Body of pancreas (tissue), 4 donors: Measurements from ENCODE around the gene PVR.

Experiments
- POLR2A ChIP-seq, 3 donors: fragments of 450-650 bp; IDR thresholded peaks; one replicate each; pipeline ENCODE4 v1.6.1; 2016; ENCODE audit warnings: antibody characterized with exemption in 3 of 3, mild to moderate bottlenecking in 2 of 3
- TF ChIP-seq, protein P1 (sequence below), 7 experiments: fragments of 450-650 bp in 4 of 7; fragments of 200-600 bp in 3 of 7; sonication (generic) in 3 of 7; IDR thresholded peaks; one replicate each; pipeline ENCODE4 v1.5.1; 2016 to 2019; ENCODE audit warnings: antibody characterized with exemption in 7 of 7

DNA sequence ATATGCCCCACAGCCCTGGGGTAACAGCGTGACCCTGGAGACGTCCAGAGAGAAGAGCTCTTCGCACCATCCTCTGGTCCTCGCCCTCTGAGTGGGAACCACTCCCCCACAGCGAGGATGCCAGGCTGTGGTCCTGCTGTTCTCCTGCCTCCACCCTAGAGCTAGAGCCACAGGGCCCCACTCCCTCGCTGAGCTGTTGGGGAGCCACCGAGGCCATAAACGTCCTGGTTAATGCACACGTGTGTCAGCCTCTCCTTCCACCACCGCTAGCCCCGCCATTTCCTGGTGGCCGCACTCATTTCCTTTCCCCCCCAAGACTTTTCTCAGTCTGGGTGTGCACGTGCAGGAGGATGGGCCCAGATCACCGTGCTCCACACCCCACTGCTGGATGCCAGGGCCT is 66.8 kb downstream of the PVR start:
- TF ChIP-seq, protein P1, sequence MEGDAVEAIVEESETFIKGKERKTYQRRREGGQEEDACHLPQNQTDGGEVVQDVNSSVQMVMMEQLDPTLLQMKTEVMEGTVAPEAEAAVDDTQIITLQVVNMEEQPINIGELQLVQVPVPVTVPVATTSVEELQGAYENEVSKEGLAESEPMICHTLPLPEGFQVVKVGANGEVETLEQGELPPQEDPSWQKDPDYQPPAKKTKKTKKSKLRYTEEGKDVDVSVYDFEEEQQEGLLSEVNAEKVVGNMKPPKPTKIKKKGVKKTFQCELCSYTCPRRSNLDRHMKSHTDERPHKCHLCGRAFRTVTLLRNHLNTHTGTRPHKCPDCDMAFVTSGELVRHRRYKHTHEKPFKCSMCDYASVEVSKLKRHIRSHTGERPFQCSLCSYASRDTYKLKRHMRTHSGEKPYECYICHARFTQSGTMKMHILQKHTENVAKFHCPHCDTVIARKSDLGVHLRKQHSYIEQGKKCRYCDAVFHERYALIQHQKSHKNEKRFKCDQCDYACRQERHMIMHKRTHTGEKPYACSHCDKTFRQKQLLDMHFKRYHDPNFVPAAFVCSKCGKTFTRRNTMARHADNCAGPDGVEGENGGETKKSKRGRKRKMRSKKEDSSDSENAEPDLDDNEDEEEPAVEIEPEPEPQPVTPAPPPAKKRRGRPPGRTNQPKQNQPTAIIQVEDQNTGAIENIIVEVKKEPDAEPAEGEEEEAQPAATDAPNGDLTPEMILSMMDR (IDR thresholded peaks at IDR 0.05), result no peak
- TF ChIP-seq POLR2A (IDR thresholded peaks at IDR 0.05), result no peak
